ENCODE measurements around the gene IL4R.

Gene IL4R

GRCh38 chr16:27383556-27384243, 69.9 kb downstream of the IL4R start:
- DNase-seq (ENCODE audit: low spot score), result no peak
- no peak for TF ChIP-seq CTCF (IDR thresholded peaks at IDR 0.05; ENCODE audit: extremely low read depth, missing control alignments)

- TF ChIP-seq CTCF (IDR thresholded peaks at IDR 0.05; ENCODE audit: extremely low read depth, missing control alignments), result no peak
- DNase-seq (ENCODE audit: low spot score), result no peak
Observed at GRCh38 chr16:27384425-27384824, 70.7 kb downstream of the IL4R start.

GRCh38 chr16:27385398-27385797, 71.6 kb downstream of the IL4R start:
- TF ChIP-seq CTCF (IDR thresholded peaks at IDR 0.05; ENCODE audit: extremely low read depth, missing control alignments), result no peak
- DNase-seq (ENCODE audit: low spot score), result no peak

- no peak for TF ChIP-seq CTCF (IDR thresholded peaks at IDR 0.05; ENCODE audit: extremely low read depth, missing control alignments)
- no peak for DNase-seq (ENCODE audit: low spot score)
Observed at GRCh38 chr16:27386674-27387073, 72.9 kb downstream of the IL4R start.

- no peak for TF ChIP-seq CTCF (IDR thresholded peaks at IDR 0.05; ENCODE audit: extremely low read depth, missing control alignments)
- no peak for DNase-seq (ENCODE audit: low spot score)
Observed at GRCh38 chr16:27387724-27388123, 74.0 kb downstream of the IL4R start.

GRCh38 chr16:27389272-27389961, 75.6 kb downstream of the IL4R start:
- DNase-seq (ENCODE audit: low spot score), result peak; percentile 38
- no peak for TF ChIP-seq CTCF (IDR thresholded peaks at IDR 0.05; ENCODE audit: extremely low read depth, missing control alignments)

GRCh38 chr16:27390151-27390550, 76.4 kb downstream of the IL4R start:
- no peak for TF ChIP-seq CTCF (IDR thresholded peaks at IDR 0.05; ENCODE audit: extremely low read depth, missing control alignments)
- DNase-seq (ENCODE audit: low spot score), result no peak

Measured in GM20000 (cell line).